GM23338 (cell line): ENCODE data around the gene EXTL1. TPM values are rescaled to one million over a fixed set of nuclear protein-coding genes. Genes with fewer than 3 reads are reported as not detected.

Experiments used
- ATAC-seq: fragments of 200-7000 bp; cut with Tn5 transposase; 3 replicates; pipeline ENCODE4 v1.9.1; 2020
- DNase-seq: peaks from one replicate; pipeline ENCODE4 v3.0.0-alpha.2; 2015; ENCODE audit warnings: low spot score
- H2AFZ ChIP-seq: fragments of 200-600 bp; sonication (generic); 2 replicates; pipeline ENCODE4 v1.8.0; 2016; ENCODE audit warnings: antibody characterized with exemption, mild to moderate bottlenecking, moderate library complexity
- H3F3A ChIP-seq: fragments of 200-600 bp; sonication (generic); replicated peaks from 2 replicates; pipeline ENCODE4 v1.8.0; 2017; ENCODE audit warnings: antibody characterized with exemption, mixed run types, low read depth
- H3K27ac ChIP-seq: fragments of 200-600 bp; sonication (generic); 2 replicates; pipeline ENCODE4 v1.6.1; 2016; ENCODE audit warnings: low read depth
- H3K27me3 ChIP-seq: fragments of 200-600 bp; sonication (generic); 2 replicates; pipeline ENCODE4 v1.8.0; 2016; ENCODE audit warnings: mild to moderate bottlenecking, mixed run types, moderate library complexity; ENCODE audit not compliant: insufficient read depth
- H3K36me3 ChIP-seq: fragments of 200-600 bp; sonication (generic); 2 replicates; pipeline ENCODE4 v1.8.0; 2016; ENCODE audit warnings: mild to moderate bottlenecking; ENCODE audit not compliant: insufficient read depth
- H3K4me1 ChIP-seq: fragments of 200-600 bp; sonication (generic); 2 replicates; pipeline ENCODE4 v1.8.0; 2016; ENCODE audit warnings: mild to moderate bottlenecking, moderate library complexity; ENCODE audit not compliant: insufficient read depth
- H3K4me2 ChIP-seq: fragments of 200-600 bp; sonication (generic); 2 replicates; pipeline ENCODE4 v1.7.1; 2017; ENCODE audit warnings: mixed run types
- H3K4me3 ChIP-seq: fragments of 200-600 bp; sonication (generic); 2 replicates; pipeline ENCODE4 v1.6.1; 2016; ENCODE audit warnings: mixed run types
- H3K79me2 ChIP-seq: fragments of 200-600 bp; sonication (generic); replicated peaks from 2 replicates; pipeline ENCODE4 v1.8.0; 2017; ENCODE audit warnings: mild to moderate bottlenecking; ENCODE audit not compliant: insufficient read depth
- H3K9me2 ChIP-seq: fragments of 200-600 bp; sonication (generic); 2 replicates; pipeline ENCODE4 v1.8.0; 2017; ENCODE audit not compliant: insufficient read depth
- H4K20me1 ChIP-seq: fragments of 200-600 bp; sonication (generic); replicated peaks from 2 replicates; pipeline ENCODE4 v1.8.0; 2017; ENCODE audit warnings: mild to moderate bottlenecking; ENCODE audit not compliant: insufficient read depth
- H3K27ac Mint-ChIP-seq: 2 replicates; pipeline ENCODE4 v1.8.0; 2020; ENCODE audit warnings: inconsistent platforms, mild to moderate bottlenecking, moderate library complexity, mixed read lengths
- H3K27me3 Mint-ChIP-seq: 3 replicates; pipeline ENCODE4 v1.8.0; 2022; ENCODE audit warnings: low read depth, mild to moderate bottlenecking, moderate library complexity, mixed read lengths, inconsistent platforms; ENCODE audit not compliant: insufficient read depth, poor library complexity
- H3K36me3 Mint-ChIP-seq: 3 replicates; pipeline ENCODE4 v1.8.0; 2021; ENCODE audit warnings: low read depth, mild to moderate bottlenecking, inconsistent platforms, moderate library complexity, mixed read lengths
- H3K4me1 Mint-ChIP-seq: 3 replicates; pipeline ENCODE4 v1.8.0; 2020; ENCODE audit warnings: mild to moderate bottlenecking, inconsistent platforms, mixed read lengths
- H3K4me3 Mint-ChIP-seq: 3 replicates; pipeline ENCODE4 v1.8.0; 2021; ENCODE audit warnings: moderate library complexity, mild to moderate bottlenecking, inconsistent platforms, mixed read lengths
- H3K9me3 Mint-ChIP-seq: 3 replicates; pipeline ENCODE4 v1.8.0; 2020; ENCODE audit warnings: moderate library complexity, mild to moderate bottlenecking, inconsistent platforms, mixed read lengths
- CREB1 ChIP-seq: fragments of 250-450 bp; sonication (Bioruptor Pico); IDR thresholded peaks from 2 replicates; pipeline ENCODE4 v1.5.0; 2020; ENCODE audit warnings: low read depth, mild to moderate bottlenecking, moderate library complexity
- JUNB ChIP-seq: IDR thresholded peaks from one replicate; pipeline ENCODE4 v1.6.1; 2016; ENCODE audit warnings: antibody characterized with exemption; ENCODE audit not compliant: unreplicated experiment
- NANOG ChIP-seq: IDR thresholded peaks from 2 replicates; pipeline ENCODE4 v1.6.1; 2016; ENCODE audit warnings: antibody characterized with exemption, borderline replicate concordance
- POLR2AphosphoS5 ChIP-seq: IDR thresholded peaks from 2 replicates; pipeline ENCODE4 v1.6.1; 2016; ENCODE audit warnings: antibody characterized with exemption, low read depth
- STAT1 ChIP-seq: IDR thresholded peaks from one replicate; pipeline ENCODE4 v1.6.1; 2016; ENCODE audit warnings: antibody characterized with exemption; ENCODE audit not compliant: unreplicated experiment
- ZNF114 ChIP-seq: fragments of 250-450 bp; sonication (Bioruptor Pico); IDR thresholded peaks from 2 replicates; pipeline ENCODE4 v1.5.0; 2020; ENCODE audit warnings: mild to moderate bottlenecking, moderate library complexity
- ZNF331 ChIP-seq: fragments of 250-450 bp; sonication (Bioruptor Pico); IDR thresholded peaks from 2 replicates; pipeline ENCODE4 v1.5.0; 2020; ENCODE audit warnings: low read depth, mild to moderate bottlenecking, moderate library complexity
- polyA plus RNA-seq: library from polyadenylated mRNA; unstranded; fragments of >200 nt; fragmentation: Nextera tagmentation; extraction: Ambion mirVana; gene quantifications from 2 replicates; pipeline ENCODE4 v1.2.1, GENCODE V29; 2016
- total RNA-seq: library from RNA; depleted of rRNA; stranded (reverse); fragments of >200 nt; shearing (Covaris generic); gene quantifications from 2 replicates; pipeline ENCODE4 v1.2.3, GENCODE V29; 2014
- TF ChIP-seq, protein P1 (sequence below): fragments of 250-450 bp; sonication (Bioruptor Pico); IDR thresholded peaks from 2 replicates; pipeline ENCODE4 v1.5.0; 2020; ENCODE audit warnings: mild to moderate bottlenecking, moderate library complexity
- TF ChIP-seq, protein P2 (sequence below): IDR thresholded peaks from one replicate; pipeline ENCODE4 v1.6.1; 2018; ENCODE audit warnings: antibody characterized with exemption; ENCODE audit not compliant: unreplicated experiment
- TF ChIP-seq, protein P3 (sequence below), 2 experiments: fragments of 200-600 bp in 1 of 2; sonication (generic) in 1 of 2; conservative IDR thresholded peaks; 2 replicates each; pipeline versions ENCODE4 v1.5.1 to v1.6.1; 2016 to 2017; ENCODE audit warnings: antibody characterized with exemption in 2 of 2, low read depth in 2 of 2, mild to moderate bottlenecking in 2 of 2, moderate library complexity in 1 of 2

Gene EXTL1
- total and polyA plus RNA-seq, 2 experiments from 2014 or later: 0.37 to 1.2 TPM

DNA sequence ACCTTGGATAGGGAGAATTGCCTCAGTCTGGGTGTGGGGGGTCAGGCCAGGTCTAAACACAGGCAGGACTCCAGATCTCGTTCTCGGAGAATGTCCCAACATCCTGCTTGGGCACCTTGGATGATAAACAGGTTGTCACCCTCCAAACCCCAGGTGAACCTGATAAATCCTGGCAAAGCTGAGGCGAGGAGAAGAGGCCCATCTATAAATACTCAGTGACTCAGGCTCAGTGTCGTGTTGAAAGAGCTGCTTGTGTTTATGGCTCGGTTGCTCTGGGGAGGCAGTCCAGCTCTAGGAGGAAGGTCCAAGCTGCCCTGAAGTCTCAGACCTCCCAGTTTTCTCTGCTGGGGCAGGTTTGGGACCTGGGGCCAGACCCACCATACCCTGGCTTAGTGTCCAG, 61.6 kb downstream of the EXTL1 start:
- Histone ChIP-seq H3F3A (no peaks in the 10 kb centered on the region), H3K4me1 (peaks cover 13% of the 10 kb centered on the region), H3K27ac (no peak overlapping the region), H2AFZ (no peak overlapping the region), H3K27me3 (no peaks in the 10 kb centered on the region), H3K9me2 (no peaks in the 10 kb centered on the region), H3K36me3 (no peaks in the 10 kb centered on the region), H3K79me2 (no peaks in the 10 kb centered on the region), H4K20me1 (no peaks in the 10 kb centered on the region), H3K4me2 (no peak overlapping the region), H3K4me3 (no peak overlapping the region)
- ATAC-seq: no peak
- no peaks in the 10 kb centered on the region for H3K36me3 Mint-ChIP-seq
- H3K4me1 Mint-ChIP-seq: peaks cover 13% of the 10 kb centered on the region
- H3K4me3 Mint-ChIP-seq: no peak overlapping the region
- no peak for TF ChIP-seq NANOG
- no peak for TF ChIP-seq STAT1
- H3K27me3 Mint-ChIP-seq: no peaks in the 10 kb centered on the region
- no peak overlapping the region for H3K27ac Mint-ChIP-seq
- no peak for DNase-seq
- no peaks in the 10 kb centered on the region for H3K9me3 Mint-ChIP-seq

DNA sequence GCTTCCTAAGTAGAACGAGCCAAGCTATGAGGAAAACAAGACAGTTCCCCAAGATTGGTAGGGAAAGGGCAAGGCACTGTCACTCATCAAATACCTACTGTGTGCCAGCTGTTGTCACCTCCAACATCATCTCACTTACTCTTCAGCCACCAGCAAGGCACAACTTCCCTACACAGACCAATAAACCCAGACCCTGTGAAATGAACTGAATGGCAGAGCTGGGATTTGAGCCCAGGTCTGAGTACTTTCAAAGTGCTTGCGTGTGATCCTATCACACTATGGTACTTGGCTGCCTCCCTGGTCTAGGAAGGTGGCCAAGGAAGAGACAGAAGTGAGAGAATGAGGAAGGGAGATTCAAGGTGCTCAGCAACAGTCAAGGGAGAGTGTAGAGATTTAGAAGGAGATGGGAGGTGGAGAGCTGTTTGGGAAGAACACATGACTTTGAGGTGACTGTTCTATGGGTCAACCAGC, 62.6 kb downstream of the EXTL1 start:
- H3K4me1 Mint-ChIP-seq: peaks cover 4% of the 10 kb centered on the region; the same call in 2 of the 3 replicates
- no peak for ATAC-seq
- TF ChIP-seq, protein P1, sequence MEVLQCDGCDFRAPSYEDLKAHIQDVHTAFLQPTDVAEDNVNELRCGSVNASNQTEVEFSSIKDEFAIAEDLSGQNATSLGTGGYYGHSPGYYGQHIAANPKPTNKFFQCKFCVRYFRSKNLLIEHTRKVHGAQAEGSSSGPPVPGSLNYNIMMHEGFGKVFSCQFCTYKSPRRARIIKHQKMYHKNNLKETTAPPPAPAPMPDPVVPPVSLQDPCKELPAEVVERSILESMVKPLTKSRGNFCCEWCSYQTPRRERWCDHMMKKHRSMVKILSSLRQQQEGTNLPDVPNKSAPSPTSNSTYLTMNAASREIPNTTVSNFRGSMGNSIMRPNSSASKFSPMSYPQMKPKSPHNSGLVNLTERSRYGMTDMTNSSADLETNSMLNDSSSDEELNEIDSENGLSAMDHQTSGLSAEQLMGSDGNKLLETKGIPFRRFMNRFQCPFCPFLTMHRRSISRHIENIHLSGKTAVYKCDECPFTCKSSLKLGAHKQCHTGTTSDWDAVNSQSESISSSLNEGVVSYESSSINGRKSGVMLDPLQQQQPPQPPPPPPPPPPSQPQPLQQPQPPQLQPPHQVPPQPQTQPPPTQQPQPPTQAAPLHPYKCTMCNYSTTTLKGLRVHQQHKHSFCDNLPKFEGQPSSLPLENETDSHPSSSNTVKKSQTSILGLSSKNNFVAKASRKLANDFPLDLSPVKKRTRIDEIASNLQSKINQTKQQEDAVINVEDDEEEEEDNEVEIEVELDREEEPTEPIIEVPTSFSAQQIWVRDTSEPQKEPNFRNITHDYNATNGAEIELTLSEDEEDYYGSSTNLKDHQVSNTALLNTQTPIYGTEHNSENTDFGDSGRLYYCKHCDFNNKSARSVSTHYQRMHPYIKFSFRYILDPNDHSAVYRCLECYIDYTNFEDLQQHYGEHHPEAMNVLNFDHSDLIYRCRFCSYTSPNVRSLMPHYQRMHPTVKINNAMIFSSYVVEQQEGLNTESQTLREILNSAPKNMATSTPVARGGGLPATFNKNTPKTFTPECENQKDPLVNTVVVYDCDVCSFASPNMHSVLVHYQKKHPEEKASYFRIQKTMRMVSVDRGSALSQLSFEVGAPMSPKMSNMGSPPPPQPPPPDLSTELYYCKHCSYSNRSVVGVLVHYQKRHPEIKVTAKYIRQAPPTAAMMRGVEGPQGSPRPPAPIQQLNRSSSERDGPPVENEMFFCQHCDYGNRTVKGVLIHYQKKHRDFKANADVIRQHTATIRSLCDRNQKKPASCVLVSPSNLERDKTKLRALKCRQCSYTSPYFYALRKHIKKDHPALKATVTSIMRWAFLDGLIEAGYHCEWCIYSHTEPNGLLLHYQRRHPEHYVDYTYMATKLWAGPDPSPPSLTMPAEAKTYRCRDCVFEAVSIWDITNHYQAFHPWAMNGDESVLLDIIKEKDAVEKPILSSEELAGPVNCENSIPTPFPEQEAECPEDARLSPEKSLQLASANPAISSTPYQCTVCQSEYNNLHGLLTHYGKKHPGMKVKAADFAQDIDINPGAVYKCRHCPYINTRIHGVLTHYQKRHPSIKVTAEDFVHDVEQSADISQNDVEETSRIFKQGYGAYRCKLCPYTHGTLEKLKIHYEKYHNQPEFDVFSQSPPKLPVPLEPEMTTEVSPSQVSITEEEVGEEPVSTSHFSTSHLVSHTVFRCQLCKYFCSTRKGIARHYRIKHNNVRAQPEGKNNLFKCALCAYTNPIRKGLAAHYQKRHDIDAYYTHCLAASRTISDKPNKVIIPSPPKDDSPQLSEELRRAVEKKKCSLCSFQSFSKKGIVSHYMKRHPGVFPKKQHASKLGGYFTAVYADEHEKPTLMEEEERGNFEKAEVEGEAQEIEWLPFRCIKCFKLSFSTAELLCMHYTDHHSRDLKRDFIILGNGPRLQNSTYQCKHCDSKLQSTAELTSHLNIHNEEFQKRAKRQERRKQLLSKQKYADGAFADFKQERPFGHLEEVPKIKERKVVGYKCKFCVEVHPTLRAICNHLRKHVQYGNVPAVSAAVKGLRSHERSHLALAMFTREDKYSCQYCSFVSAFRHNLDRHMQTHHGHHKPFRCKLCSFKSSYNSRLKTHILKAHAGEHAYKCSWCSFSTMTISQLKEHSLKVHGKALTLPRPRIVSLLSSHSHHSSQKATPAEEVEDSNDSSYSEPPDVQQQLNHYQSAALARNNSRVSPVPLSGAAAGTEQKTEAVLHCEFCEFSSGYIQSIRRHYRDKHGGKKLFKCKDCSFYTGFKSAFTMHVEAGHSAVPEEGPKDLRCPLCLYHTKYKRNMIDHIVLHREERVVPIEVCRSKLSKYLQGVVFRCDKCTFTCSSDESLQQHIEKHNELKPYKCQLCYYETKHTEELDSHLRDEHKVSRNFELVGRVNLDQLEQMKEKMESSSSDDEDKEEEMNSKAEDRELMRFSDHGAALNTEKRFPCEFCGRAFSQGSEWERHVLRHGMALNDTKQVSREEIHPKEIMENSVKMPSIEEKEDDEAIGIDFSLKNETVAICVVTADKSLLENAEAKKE (CRISPR knock-in tag): no peak
- TF ChIP-seq ZNF331 (CRISPR knock-in tag) (no peak), CREB1 (CRISPR knock-in tag) (no peak), POLR2AphosphoS5 (no peak), JUNB (no peak), ZNF114 (CRISPR knock-in tag) (no peak)
- TF ChIP-seq, protein P2, sequence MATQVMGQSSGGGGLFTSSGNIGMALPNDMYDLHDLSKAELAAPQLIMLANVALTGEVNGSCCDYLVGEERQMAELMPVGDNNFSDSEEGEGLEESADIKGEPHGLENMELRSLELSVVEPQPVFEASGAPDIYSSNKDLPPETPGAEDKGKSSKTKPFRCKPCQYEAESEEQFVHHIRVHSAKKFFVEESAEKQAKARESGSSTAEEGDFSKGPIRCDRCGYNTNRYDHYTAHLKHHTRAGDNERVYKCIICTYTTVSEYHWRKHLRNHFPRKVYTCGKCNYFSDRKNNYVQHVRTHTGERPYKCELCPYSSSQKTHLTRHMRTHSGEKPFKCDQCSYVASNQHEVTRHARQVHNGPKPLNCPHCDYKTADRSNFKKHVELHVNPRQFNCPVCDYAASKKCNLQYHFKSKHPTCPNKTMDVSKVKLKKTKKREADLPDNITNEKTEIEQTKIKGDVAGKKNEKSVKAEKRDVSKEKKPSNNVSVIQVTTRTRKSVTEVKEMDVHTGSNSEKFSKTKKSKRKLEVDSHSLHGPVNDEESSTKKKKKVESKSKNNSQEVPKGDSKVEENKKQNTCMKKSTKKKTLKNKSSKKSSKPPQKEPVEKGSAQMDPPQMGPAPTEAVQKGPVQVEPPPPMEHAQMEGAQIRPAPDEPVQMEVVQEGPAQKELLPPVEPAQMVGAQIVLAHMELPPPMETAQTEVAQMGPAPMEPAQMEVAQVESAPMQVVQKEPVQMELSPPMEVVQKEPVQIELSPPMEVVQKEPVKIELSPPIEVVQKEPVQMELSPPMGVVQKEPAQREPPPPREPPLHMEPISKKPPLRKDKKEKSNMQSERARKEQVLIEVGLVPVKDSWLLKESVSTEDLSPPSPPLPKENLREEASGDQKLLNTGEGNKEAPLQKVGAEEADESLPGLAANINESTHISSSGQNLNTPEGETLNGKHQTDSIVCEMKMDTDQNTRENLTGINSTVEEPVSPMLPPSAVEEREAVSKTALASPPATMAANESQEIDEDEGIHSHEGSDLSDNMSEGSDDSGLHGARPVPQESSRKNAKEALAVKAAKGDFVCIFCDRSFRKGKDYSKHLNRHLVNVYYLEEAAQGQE: no peak
- TF ChIP-seq, protein P3, sequence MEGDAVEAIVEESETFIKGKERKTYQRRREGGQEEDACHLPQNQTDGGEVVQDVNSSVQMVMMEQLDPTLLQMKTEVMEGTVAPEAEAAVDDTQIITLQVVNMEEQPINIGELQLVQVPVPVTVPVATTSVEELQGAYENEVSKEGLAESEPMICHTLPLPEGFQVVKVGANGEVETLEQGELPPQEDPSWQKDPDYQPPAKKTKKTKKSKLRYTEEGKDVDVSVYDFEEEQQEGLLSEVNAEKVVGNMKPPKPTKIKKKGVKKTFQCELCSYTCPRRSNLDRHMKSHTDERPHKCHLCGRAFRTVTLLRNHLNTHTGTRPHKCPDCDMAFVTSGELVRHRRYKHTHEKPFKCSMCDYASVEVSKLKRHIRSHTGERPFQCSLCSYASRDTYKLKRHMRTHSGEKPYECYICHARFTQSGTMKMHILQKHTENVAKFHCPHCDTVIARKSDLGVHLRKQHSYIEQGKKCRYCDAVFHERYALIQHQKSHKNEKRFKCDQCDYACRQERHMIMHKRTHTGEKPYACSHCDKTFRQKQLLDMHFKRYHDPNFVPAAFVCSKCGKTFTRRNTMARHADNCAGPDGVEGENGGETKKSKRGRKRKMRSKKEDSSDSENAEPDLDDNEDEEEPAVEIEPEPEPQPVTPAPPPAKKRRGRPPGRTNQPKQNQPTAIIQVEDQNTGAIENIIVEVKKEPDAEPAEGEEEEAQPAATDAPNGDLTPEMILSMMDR (conservative IDR thresholded peaks at IDR 0.05; ENCODE audit: low read depth in 2 of 2): no peak

More for the DNA sequence above, 62.6 kb downstream of the EXTL1 start:
- Histone ChIP-seq H4K20me1 (no peaks in the 10 kb centered on the region), H2AFZ (no peak overlapping the region), H3K36me3 (no peaks in the 10 kb centered on the region), H3F3A (no peaks in the 10 kb centered on the region), H3K4me1 (peaks cover 4% of the 10 kb centered on the region; the same call in 1 of the 2 replicates), H3K27ac (no peak overlapping the region), H3K9me2 (no peaks in the 10 kb centered on the region), H3K79me2 (no peaks in the 10 kb centered on the region), H3K4me2 (no peak overlapping the region), H3K4me3 (no peak overlapping the region), H3K27me3 (no peaks in the 10 kb centered on the region)
- Mint-ChIP-seq H3K4me3 (no peak overlapping the region), H3K27me3 (no peaks in the 10 kb centered on the region), H3K27ac (no peak overlapping the region), H3K9me3 (no peaks in the 10 kb centered on the region), H3K36me3 (no peaks in the 10 kb centered on the region)
- no peak for DNase-seq
